PC-3 (cell line): ENCODE data around the gene MRPL21. TPM values are rescaled to one million over a fixed set of nuclear protein-coding genes. Genes with fewer than 3 reads are reported as not detected.

Source experiments
- ATAC-seq: fragments of 200-7000 bp; cut with Tn5 transposase; 2 replicates; pipeline ENCODE4 v1.9.1; 2020; ENCODE audit warnings: mild to moderate bottlenecking, moderate library complexity
- BruUV-seq: library from RNA; stranded (reverse); fragments of 400-500 nt; replicated peaks from 2 replicates; lab custom pipeline; 2021; lab: Mats Ljungman, UMichigan
- CTCF ChIA-PET: fragments of 300-600 bp; sonication (Branson Sonifier 250); formaldehyde crosslinking; loops from one replicate; lab custom pipeline; 2022; ENCODE audit warnings: antibody characterized with exemption; lab: Charles Lee
- POLR2A ChIA-PET: fragments of 300-600 bp; sonication (Branson Sonifier 250); formaldehyde crosslinking; loops from one replicate; lab custom pipeline; 2022; ENCODE audit warnings: antibody characterized with exemption; ENCODE audit not compliant: unreplicated experiment; lab: Charles Lee
- DNase-seq: peaks from one replicate; pipeline ENCODE4 v3.0.0-alpha.2; 2015
- H2AFZ ChIP-seq: fragments of 300-600 bp; sonication (generic); 2 replicates; pipeline ENCODE4 v1.6.0; 2016; ENCODE audit warnings: antibody characterized with exemption, low read length
- H3F3A ChIP-seq: fragments of 300-600 bp; sonication (generic); one replicate; pipeline ENCODE4 v1.6.0; 2017; ENCODE audit warnings: antibody characterized with exemption, low read length, control low read depth, mild to moderate bottlenecking; ENCODE audit not compliant: unreplicated experiment
- H3K27ac ChIP-seq: fragments of 300-600 bp; sonication (generic); 2 replicates; pipeline ENCODE4 v1.5.1; 2016; ENCODE audit warnings: mild to moderate bottlenecking, low read length
- H3K27me3 ChIP-seq: fragments of 300-600 bp; sonication (generic); 2 replicates; pipeline ENCODE4 v1.6.1; 2016; ENCODE audit warnings: low read length, mixed read lengths
- H3K36me3 ChIP-seq: fragments of 300-600 bp; sonication (generic); 2 replicates; pipeline ENCODE4 v1.6.1; 2016; ENCODE audit warnings: low read depth, mixed run types, low read length, mixed read lengths
- H3K4me1 ChIP-seq: fragments of 300-600 bp; sonication (generic); 2 replicates; pipeline ENCODE4 v1.5.1; 2016; ENCODE audit warnings: low read length; ENCODE audit not compliant: insufficient read depth
- H3K4me2 ChIP-seq: fragments of 300-600 bp; sonication (generic); 2 replicates; pipeline ENCODE4 v1.6.0; 2016; ENCODE audit warnings: low read length
- H3K4me3 ChIP-seq: fragments of 300-600 bp; sonication (generic); 2 replicates; pipeline ENCODE4 v1.5.1; 2016; ENCODE audit warnings: mild to moderate bottlenecking, low read length, mixed read lengths
- H3K79me2 ChIP-seq: fragments of 300-600 bp; sonication (generic); 2 replicates; pipeline ENCODE4 v1.6.1; 2017; ENCODE audit warnings: low read length, mixed read lengths
- H3K9ac ChIP-seq: fragments of 300-600 bp; sonication (generic); 2 replicates; pipeline ENCODE4 v1.6.0; 2016; ENCODE audit warnings: mild to moderate bottlenecking, low read length
- H3K9me2 ChIP-seq: fragments of 300-600 bp; sonication (generic); replicated peaks from 2 replicates; pipeline ENCODE4 v1.6.1; 2016; ENCODE audit warnings: mixed run types, low read length, mixed read lengths
- H3K9me3 ChIP-seq: fragments of 300-600 bp; sonication (generic); 2 replicates; pipeline ENCODE4 v1.6.1; 2016; ENCODE audit warnings: low read length, mixed read lengths
- H4K20me1 ChIP-seq: fragments of 300-600 bp; sonication (generic); 2 replicates; pipeline ENCODE4 v1.6.1; 2016; ENCODE audit warnings: low read length, mixed read lengths
- CTCF ChIP-seq: fragments of 300-600 bp; sonication (generic); conservative IDR thresholded peaks from 2 replicates; pipeline ENCODE4 v1.5.1; 2017; ENCODE audit warnings: antibody characterized with exemption, low read depth, mild to moderate bottlenecking, low read length
- EZH2 ChIP-seq: fragments of 300-600 bp; sonication (generic); IDR thresholded peaks from one replicate; pipeline ENCODE4 v1.6.1; 2017; ENCODE audit warnings: antibody characterized with exemption, mild to moderate bottlenecking, low read length; ENCODE audit not compliant: unreplicated experiment
- EZH2phosphoT487 ChIP-seq: fragments of 300-600 bp; sonication (generic); IDR thresholded peaks from 2 replicates; pipeline ENCODE4 v1.6.1; 2018; ENCODE audit warnings: mild to moderate bottlenecking, antibody characterized with exemption, low read length, borderline replicate concordance
- intact Hi-C: fragments of 100-400 bp; cut with micrococcal nuclease; formaldehyde crosslinking; loops from 2 replicates; pipeline ENCODE4 v1.9.0; 2023
- total RNA-seq: library from RNA; depleted of rRNA; stranded (reverse); fragments of >200 nt; gene quantifications from 2 replicates; pipeline ENCODE4 v1.2.3, GENCODE V29; 2014

MRPL21 gene
- total RNA-seq, 1 experiment from 2014 or later: 230 TPM

DNA sequence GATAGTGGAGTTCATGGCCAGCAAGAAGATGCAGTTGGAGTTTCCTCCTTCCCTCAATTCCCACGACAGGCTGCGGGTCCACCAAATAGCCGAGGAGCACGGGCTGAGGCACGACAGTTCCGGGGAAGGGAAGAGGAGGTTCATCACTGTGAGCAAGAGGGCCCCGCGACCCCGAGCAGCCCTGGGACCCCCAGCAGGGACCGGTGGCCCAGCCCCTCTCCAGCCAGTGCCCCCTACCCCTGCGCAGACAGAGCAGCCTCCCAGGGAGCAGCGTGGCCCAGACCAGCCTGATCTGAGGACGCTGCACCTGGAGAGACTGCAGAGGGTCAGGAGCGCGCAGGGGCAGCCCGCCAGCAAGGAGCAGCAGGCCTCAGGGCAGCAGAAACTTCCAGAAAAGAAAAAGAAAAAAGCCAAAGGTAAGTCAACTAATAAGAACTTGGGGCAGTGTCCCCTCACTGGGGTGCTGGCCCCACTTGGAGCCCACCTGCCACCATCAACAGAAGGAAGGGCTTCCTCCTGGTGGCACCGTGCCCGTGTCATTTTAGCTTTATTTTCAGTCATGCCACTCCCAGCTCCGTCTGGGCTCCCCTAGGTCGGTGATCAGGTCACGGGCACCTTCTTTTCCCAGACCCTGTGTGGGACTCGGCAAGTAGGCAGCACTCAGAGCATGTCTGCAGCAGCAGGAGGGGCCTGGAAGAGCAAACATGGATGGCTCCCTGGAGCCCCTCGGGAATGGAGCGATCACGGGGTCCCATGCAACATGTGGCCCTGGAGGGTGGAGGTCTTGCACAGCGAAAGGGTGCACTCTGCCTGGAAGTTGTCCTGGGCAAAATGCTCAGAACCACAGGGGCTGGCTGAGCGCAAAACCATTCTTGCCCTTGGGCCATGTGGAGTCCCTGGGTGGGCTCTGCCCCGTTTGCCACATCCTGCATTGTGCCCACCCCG is 33.3 kb upstream of the MRPL21 start:
- ATAC-seq: no peak
- CTCF ChIA-PET: no interaction called here

GRCh38 chr11:68936358-68936636 is 32.7 kb upstream of the MRPL21 start:
- H3K36me3 ChIP-seq: peaks cover 34% of the 10 kb centered on the region; the same call in 1 of the 2 replicates
- POLR2A ChIA-PET: no interaction called here
- TF ChIP-seq EZH2: no peak
- no peak for TF ChIP-seq CTCF
- no peak for TF ChIP-seq EZH2phosphoT487

More for the DNA sequence above, 33.3 kb upstream of the MRPL21 start:
- no peak overlapping the region for H2AFZ ChIP-seq
- H4K20me1 ChIP-seq: no peaks in the 10 kb centered on the region
- H3K27ac ChIP-seq: no peak overlapping the region
- H3K4me1 ChIP-seq: no peaks in the 10 kb centered on the region
- no peaks in the 10 kb centered on the region for H3K79me2 ChIP-seq
- no peaks in the 10 kb centered on the region for H3K27me3 ChIP-seq
- DNase-seq: no peak
- peaks cover 34% of the 10 kb centered on the region; the same call in 1 of the 2 replicates for H3K36me3 ChIP-seq
- POLR2A ChIA-PET: no interaction called here
- H3K9me3 ChIP-seq: no peaks in the 10 kb centered on the region
- no peaks in the 10 kb centered on the region for H3K9me2 ChIP-seq
- no peak overlapping the region for H3K9ac ChIP-seq
- H3K4me2 ChIP-seq: no peak overlapping the region
- intact Hi-C loops: no loop called here
- no peaks in the 10 kb centered on the region for H3F3A ChIP-seq
- TF ChIP-seq EZH2phosphoT487 (no peak), CTCF (no peak), EZH2 (no peak)
- no TSS peak for BruUV-seq
- no peak overlapping the region for H3K4me3 ChIP-seq

More at GRCh38 chr11:68936358-68936636, 32.7 kb upstream of the MRPL21 start:
- H3K9me3 ChIP-seq: no peaks in the 10 kb centered on the region
- no peaks in the 10 kb centered on the region for H3K4me1 ChIP-seq
- no peak overlapping the region for H3K27ac ChIP-seq
- intact Hi-C loops: no loop called here
- H3F3A ChIP-seq: no peaks in the 10 kb centered on the region
- CTCF ChIA-PET: no interaction called here
- no peaks in the 10 kb centered on the region for H3K9me2 ChIP-seq
- no peak overlapping the region for H3K4me3 ChIP-seq
- H3K4me2 ChIP-seq: no peak overlapping the region
- ATAC-seq (no peak), DNase-seq (no peak)
- H3K27me3 ChIP-seq: no peaks in the 10 kb centered on the region
- no peaks in the 10 kb centered on the region for H3K79me2 ChIP-seq
- BruUV-seq: no TSS peak
- H2AFZ ChIP-seq: no peak overlapping the region
- H3K9ac ChIP-seq: no peak overlapping the region
- no peaks in the 10 kb centered on the region for H4K20me1 ChIP-seq
